ENCODE measurements around the gene TGFBI. TPM values are rescaled to one million over a fixed set of nuclear protein-coding genes. Genes with fewer than 3 reads are reported as not detected.

TGFBI gene
- total and polyA plus RNA-seq, 9 of the 15 experiments (the other 6 are each of a cell fraction or from before 2014, with no cell fraction given) = 0.05 to 0.62 (median 0.08) TPM; not detected in 6

GRCh38 chr5:136035837-136036236 is 7.0 kb downstream of the TGFBI start (continued):
- TF ChIP-seq PATZ1 (CRISPR knock-in tag; IDR thresholded peaks at IDR 0.05; ENCODE audit: borderline replicate concordance) = no peak
- no peak for TF ChIP-seq PCBP2 (IDR thresholded peaks at IDR 0.05; ENCODE audit: low read depth, low read length, poor library complexity, severe bottlenecking)
- TF ChIP-seq ADNP (tag; IDR thresholded peaks at IDR 0.05) = no peak

- FAIRE-seq (no peak), ATAC-seq (no peak), DNase-seq (ENCODE audit: extremely low read depth in 1 of 4, low spot score in 3 of 4) (no peak)
- ChIA-PET CTCF (ENCODE audit: low intra/inter-chr PET ratio) (no interaction called here), POLR2A (interaction anchor here (0.9 to 1.3 kb wide), 3 partner anchors 8 to 19 kb away, joined by 3 to 6 read pairs (median 5); no protein-coding TSS in a partner anchor)
- no TSS peak for BruUV-seq (replicated peaks)
- H4K20me1 ChIP-seq (replicated peaks; ENCODE audit: control insufficient read depth, insufficient read depth, low read length) = no peaks in the 10 kb centered on the region
- H3K9me1 ChIP-seq (ENCODE audit: control insufficient read depth, insufficient read depth, low read length) = no peaks in the 10 kb centered on the region
- 0% methylated on average over 1 of the region's 1 CpG for WGBS (ENCODE audit: insufficient coverage, low coverage, missing lambda C conversion rate)
- no peaks in the 10 kb centered on the region for H3K36me3 ChIP-seq (ENCODE audit: control insufficient read depth, insufficient read depth, low read length)
- H3K9ac ChIP-seq (ENCODE audit: insufficient read depth in 1 of 2, low read depth in 2 of 2, low read length in 2 of 2) = no peak overlapping the region
- H2AFZ ChIP-seq (ENCODE audit: low read depth, low read length) = no peak overlapping the region
- no peaks in the 10 kb centered on the region for H3K79me2 ChIP-seq (ENCODE audit: control insufficient read depth, insufficient read depth, low read length)
- intact Hi-C loops (cut with micrococcal nuclease) = no loop called here
- H3K4me2 ChIP-seq (ENCODE audit: insufficient read depth, low read length) = no peak overlapping the region
- in situ Hi-C loops (cut with MboI) = no loop called here
- no peak overlapping the region for H3K4me3 ChIP-seq
- H3K4me1 ChIP-seq (replicated peaks in 1 of 2; ENCODE audit: control insufficient read depth in 2 of 2, insufficient read depth in 2 of 2, low read length in 2 of 2) = no peaks in the 10 kb centered on the region
- no peak overlapping the region for H3K27ac ChIP-seq (ENCODE audit: extremely low read depth, low read depth, low read length)
- no peaks in the 10 kb centered on the region for H3K9me3 ChIP-seq (replicated peaks; ENCODE audit: control insufficient read depth, insufficient read depth, low read depth, low read length)
- peaks cover 9 to 54% of the 10 kb centered on the region in 2 experiments for H3K27me3 ChIP-seq (ENCODE audit: control insufficient read depth in 2 of 2, insufficient read depth in 2 of 2, low read length in 2 of 2)
- TF ChIP-seq ZNF75A (CRISPR knock-in tag; IDR thresholded peaks at IDR 0.05) (no peak), ZNF449 (CRISPR knock-in tag; IDR thresholded peaks at IDR 0.05) (no peak), BCL6 (CRISPR knock-in tag; IDR thresholded peaks at IDR 0.05) (no peak), MCM3 (IDR thresholded peaks at IDR 0.05) (no peak), CLOCK (CRISPR knock-in tag; IDR thresholded peaks at IDR 0.05; ENCODE audit: borderline replicate concordance) (no peak), ZNF395 (CRISPR knock-in tag; IDR thresholded peaks at IDR 0.05) (no peak)
These were observed 7.6 kb downstream of the TGFBI start for GRCh38 chr5:136036293-136036911.
